ENCODE data around the gene PTPA. TPM values are rescaled to one million over a fixed set of nuclear protein-coding genes. Genes with fewer than 3 reads are reported as not detected.

The PTPA gene
- total RNA-seq, 3 donors from 2014 or later = 34.2 to 83.4 (median 71.1) TPM

DNA sequence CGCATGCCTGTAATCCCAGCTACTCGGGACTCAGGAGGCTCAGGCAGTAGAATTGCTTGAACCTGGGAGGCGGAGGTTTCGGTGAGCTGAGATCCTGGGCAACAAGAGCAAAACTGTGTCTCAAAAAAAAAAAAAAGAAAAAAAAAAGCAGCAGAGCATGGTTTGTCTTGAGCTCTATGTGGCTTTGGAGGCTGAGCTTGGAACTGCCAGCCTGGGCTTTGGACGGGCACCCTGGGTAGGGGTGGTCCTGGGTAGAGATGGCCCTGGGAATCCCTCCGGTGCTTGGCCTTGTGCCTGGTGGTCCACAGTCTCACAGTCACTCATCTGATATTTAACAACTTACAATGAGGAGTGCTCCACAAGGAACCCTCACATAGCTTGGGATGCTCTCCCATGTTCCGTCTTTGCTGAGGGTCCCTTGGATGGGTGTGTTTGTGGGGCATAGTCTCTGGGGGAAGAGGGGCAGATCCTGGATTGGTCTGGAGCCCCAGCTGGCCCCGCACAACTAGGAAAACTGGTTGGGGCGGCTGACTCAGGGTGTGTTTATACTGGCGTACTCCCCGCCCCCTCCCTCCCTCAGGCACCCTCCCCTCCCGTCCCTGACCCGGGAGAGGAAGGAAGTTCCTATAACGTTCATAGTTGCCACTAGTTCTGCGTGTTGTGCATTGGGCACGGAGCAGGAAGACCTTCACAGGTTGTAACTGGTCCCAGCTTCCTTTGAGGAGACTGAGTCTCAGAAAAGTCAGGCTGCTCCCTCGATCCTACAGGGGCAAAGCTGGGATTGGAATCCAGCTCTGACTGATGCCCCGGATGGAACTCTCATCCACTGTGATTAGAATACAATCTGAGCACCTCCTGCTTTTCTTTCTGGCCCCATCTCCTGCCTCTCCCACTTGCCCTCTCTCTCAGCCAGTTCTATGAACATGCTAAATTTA is 55.7 kb downstream of the PTPA start:
- peaks cover 10 to 16% of the 10 kb centered on the region in 2 donors for H3K4me1 ChIP-seq
- no peaks in the 10 kb centered on the region for H3K9me3 ChIP-seq
- DNase-seq (ENCODE audit: low spot score in 2 of 2) = peak; percentile 85 to 92
- intact Hi-C loops (cut with DNase I; ENCODE audit: low total_unique reads) = no loop called here
- H3K27me3 ChIP-seq = no peaks in the 10 kb centered on the region
- peak overlapping the region; percentile 94 to 95 for H3K27ac ChIP-seq
- no peaks in the 10 kb centered on the region for H3K36me3 ChIP-seq
- peak overlapping the region; percentile 7 to 46 (median 34) for H3K4me3 ChIP-seq
- TF ChIP-seq POLR2AphosphoS5 (IDR thresholded peaks at IDR 0.05) = peak; percentile 14 to 64 (median 52)
- no peak for TF ChIP-seq POLR2A (IDR thresholded peaks at IDR 0.05)
- TF ChIP-seq, protein P1, sequence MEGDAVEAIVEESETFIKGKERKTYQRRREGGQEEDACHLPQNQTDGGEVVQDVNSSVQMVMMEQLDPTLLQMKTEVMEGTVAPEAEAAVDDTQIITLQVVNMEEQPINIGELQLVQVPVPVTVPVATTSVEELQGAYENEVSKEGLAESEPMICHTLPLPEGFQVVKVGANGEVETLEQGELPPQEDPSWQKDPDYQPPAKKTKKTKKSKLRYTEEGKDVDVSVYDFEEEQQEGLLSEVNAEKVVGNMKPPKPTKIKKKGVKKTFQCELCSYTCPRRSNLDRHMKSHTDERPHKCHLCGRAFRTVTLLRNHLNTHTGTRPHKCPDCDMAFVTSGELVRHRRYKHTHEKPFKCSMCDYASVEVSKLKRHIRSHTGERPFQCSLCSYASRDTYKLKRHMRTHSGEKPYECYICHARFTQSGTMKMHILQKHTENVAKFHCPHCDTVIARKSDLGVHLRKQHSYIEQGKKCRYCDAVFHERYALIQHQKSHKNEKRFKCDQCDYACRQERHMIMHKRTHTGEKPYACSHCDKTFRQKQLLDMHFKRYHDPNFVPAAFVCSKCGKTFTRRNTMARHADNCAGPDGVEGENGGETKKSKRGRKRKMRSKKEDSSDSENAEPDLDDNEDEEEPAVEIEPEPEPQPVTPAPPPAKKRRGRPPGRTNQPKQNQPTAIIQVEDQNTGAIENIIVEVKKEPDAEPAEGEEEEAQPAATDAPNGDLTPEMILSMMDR (IDR thresholded peaks at IDR 0.05) = no peak

DNA sequence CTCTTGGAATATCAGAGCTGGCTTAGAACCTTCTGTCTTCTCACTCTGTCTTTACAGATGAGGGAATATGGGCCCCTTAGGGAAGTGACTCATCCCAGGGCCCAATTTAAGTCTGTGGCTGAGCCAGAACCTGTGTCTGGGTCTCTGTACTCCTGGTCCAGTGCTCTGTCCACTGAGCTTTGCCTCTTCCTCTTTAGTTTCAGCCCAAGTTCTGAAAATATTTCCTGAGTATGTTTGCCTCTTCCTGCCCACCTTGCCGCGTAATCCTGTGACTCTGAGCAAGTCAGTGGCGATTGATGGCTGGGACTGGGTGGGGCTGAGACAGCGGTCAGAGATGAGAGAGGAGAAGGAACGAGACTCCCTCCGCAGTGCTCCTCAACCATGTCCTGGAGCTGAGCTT is 59.0 kb downstream of the PTPA start:
- TF ChIP-seq, protein P1 (IDR thresholded peaks at IDR 0.05) = no peak
- TF ChIP-seq POLR2A (IDR thresholded peaks at IDR 0.05) (no peak), POLR2AphosphoS5 (IDR thresholded peaks at IDR 0.05) (no peak)
- intact Hi-C loops (cut with DNase I; ENCODE audit: low total_unique reads) = loop anchor here (10.0 kb wide), 1 partner anchor 145 kb away; no protein-coding TSS in a partner anchor
- Histone ChIP-seq H3K9me3 (no peaks in the 10 kb centered on the region), H3K4me1 (peaks cover 7 to 11% of the 10 kb centered on the region in 2 donors), H3K27ac (no peak overlapping the region), H3K4me3 (no peak overlapping the region), H3K36me3 (no peaks in the 10 kb centered on the region), H3K27me3 (no peaks in the 10 kb centered on the region)
- no peak for DNase-seq (ENCODE audit: low spot score in 2 of 2)

DNA sequence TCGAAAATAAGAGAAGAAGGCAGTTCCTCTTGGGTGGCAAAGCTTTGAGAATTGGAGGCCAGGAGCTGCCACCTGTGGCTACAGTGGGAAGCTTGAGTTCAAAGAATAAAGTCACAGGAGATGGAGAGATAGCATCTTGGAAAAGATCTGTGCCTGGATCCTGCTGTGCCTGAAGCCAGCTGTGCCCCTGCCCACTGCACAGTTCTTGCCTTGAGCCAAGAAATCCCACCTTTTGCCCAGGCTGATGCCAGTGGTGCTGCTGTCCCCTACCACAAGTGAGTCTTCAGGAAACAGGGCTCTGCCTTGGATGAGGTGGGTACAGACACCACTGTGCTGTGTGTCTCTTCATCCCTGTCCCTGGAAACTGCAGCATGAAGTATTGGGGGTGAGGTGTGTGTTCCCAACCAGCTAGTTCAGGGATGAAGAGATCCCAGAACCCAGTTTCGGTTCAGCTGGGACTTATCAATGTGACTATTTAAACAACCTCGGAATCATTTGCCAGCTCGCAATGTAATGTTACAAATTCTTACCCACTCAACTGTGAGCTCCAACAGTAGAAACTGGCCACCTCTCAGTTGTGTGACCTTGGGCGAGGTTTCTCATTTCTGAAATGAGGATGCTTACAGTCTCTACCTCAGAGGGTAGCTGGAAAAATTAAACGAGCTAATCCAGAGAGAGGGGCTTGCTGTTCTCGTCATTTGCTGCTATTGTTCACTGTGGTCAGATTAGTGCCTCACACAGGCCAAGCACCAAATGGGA is 61.0 kb downstream of the PTPA start:
- no peaks in the 10 kb centered on the region for H3K27me3 ChIP-seq
- H3K4me3 ChIP-seq = no peak overlapping the region
- peaks cover 4% of the 10 kb centered on the region in 2 donors for H3K4me1 ChIP-seq
- H3K27ac ChIP-seq = peak overlapping the region; percentile 17 to 98
- no peaks in the 10 kb centered on the region for H3K36me3 ChIP-seq
- intact Hi-C loops (cut with DNase I; ENCODE audit: low total_unique reads) = loop anchor here (10.0 kb wide), 1 partner anchor 143 kb away; no protein-coding TSS in a partner anchor
- TF ChIP-seq POLR2AphosphoS5 (IDR thresholded peaks at IDR 0.05) (no peak), POLR2A (IDR thresholded peaks at IDR 0.05) (no peak)
- TF ChIP-seq, protein P1 (IDR thresholded peaks at IDR 0.05) = no peak
- no peak for DNase-seq (ENCODE audit: low spot score in 2 of 2)
- no peaks in the 10 kb centered on the region for H3K9me3 ChIP-seq

DNA sequence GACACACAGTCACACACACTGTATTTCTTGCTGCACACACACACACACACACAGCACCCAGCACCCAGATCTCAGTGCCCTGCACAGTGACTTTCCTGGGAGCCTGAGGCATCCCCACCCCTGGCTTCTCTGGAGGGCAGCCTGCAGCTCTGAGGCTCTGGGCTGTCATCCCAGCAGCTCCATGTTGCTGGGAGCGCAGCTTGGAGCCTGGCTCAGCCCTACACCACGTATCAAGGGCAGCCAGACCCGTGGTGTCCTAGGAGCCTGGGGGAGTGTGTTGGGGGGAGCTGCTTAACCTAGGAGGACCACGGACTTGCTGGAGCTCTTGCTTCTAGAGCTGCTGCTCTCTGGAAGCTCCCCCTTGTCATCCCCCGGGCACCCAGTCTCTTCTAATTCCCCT is 61.6 kb downstream of the PTPA start:
- Histone ChIP-seq H3K27ac (peak overlapping the region; percentile 98 to 99), H3K36me3 (no peaks in the 10 kb centered on the region), H3K4me3 (no peak overlapping the region), H3K27me3 (no peaks in the 10 kb centered on the region), H3K4me1 (peaks cover 1 to 4% of the 10 kb centered on the region in 2 donors), H3K9me3 (no peaks in the 10 kb centered on the region)
- no peak for DNase-seq (ENCODE audit: low spot score in 2 of 2)
- intact Hi-C loops (cut with DNase I; ENCODE audit: low total_unique reads) = loop anchor here (10.0 kb wide), 1 partner anchor 142 kb away; no protein-coding TSS in a partner anchor
- TF ChIP-seq POLR2AphosphoS5 (IDR thresholded peaks at IDR 0.05) (no peak), POLR2A (IDR thresholded peaks at IDR 0.05) (no peak)
- TF ChIP-seq, protein P1 (IDR thresholded peaks at IDR 0.05) = no peak

All from breast epithelium (tissue), 4 donors.